Keratinocyte (primary cell): Measurements from ENCODE around the gene FHIT.

ENCODE experiments used
- EZH2 ChIP-seq: IDR thresholded peaks from one replicate; pipeline ENCODE4 v1.6.1; 2012; ENCODE audit warnings: inconsistent platforms, mild to moderate bottlenecking, low read length, moderate library complexity
- TF ChIP-seq, protein P1 (sequence below), 3 experiments: IDR thresholded peaks in 1 of 3; conservative IDR thresholded peaks in 1 of 3; optimal IDR thresholded peaks in 1 of 3; 2 replicates in 2 of 3; 3 replicates in 1 of 3; pipeline versions ENCODE3 to v1.5.1; 2011; ENCODE audit warnings: low read length in 3 of 3, mild to moderate bottlenecking in 3 of 3, moderate library complexity in 2 of 3, control low read depth in 1 of 3, inconsistent platforms in 1 of 3; ENCODE audit not compliant: insufficient read depth in 2 of 3; ENCODE audit errors: extremely low read depth in 1 of 3

DNA sequence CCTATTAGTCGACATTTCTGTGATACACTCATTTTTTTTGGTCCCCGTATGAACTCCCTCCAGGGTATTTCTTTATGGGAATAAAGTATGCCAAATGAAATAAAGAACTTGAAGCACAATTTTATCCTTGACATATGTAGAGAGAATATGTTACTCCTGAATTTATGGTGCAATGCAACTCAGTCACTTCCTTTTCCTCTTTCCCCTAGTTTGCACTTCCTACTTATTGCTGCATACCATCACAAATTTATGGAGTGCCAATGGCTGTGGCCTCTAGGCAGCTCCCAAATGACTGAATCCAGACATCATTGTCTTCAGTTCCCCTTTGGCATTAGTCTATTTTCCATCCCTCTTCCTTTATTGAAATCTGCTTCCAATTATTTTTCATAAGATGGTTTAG is 403.5 kb downstream of the FHIT start:
- TF ChIP-seq, protein P1, sequence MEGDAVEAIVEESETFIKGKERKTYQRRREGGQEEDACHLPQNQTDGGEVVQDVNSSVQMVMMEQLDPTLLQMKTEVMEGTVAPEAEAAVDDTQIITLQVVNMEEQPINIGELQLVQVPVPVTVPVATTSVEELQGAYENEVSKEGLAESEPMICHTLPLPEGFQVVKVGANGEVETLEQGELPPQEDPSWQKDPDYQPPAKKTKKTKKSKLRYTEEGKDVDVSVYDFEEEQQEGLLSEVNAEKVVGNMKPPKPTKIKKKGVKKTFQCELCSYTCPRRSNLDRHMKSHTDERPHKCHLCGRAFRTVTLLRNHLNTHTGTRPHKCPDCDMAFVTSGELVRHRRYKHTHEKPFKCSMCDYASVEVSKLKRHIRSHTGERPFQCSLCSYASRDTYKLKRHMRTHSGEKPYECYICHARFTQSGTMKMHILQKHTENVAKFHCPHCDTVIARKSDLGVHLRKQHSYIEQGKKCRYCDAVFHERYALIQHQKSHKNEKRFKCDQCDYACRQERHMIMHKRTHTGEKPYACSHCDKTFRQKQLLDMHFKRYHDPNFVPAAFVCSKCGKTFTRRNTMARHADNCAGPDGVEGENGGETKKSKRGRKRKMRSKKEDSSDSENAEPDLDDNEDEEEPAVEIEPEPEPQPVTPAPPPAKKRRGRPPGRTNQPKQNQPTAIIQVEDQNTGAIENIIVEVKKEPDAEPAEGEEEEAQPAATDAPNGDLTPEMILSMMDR (optimal IDR thresholded peaks at IDR 0.05 in 1 of 3, IDR thresholded peaks at IDR 0.05 in 1 of 3, conservative IDR thresholded peaks at IDR 0.05 in 1 of 3; ENCODE audit: extremely low read depth in 1 of 3, insufficient read depth in 2 of 3, low read length in 3 of 3): no peak
- TF ChIP-seq EZH2: no peak
